NCI-H345 (cell line): ENCODE data around the gene SHISA8.

Experiments
- DNase-seq: peaks from one replicate; lab custom pipeline; 2025; lab: John Stamatoyannopoulos, UW

SHISA8 gene

GRCh38 chr22:41933411-41934177 is 18.7 kb upstream of the SHISA8 start:
- no peak for DNase-seq

- DNase-seq, result no peak
Measured at GRCh38 chr22:41932353-41932752, 17.5 kb upstream of the SHISA8 start.

- peak; percentile 7 for DNase-seq
Measured at GRCh38 chr22:41931701-41932269, 16.9 kb upstream of the SHISA8 start.

GRCh38 chr22:41929418-41929810 is 14.5 kb upstream of the SHISA8 start:
- DNase-seq, result peak; percentile 35

GRCh38 chr22:41928593-41929417 is 13.9 kb upstream of the SHISA8 start:
- DNase-seq, result no peak

GRCh38 chr22:41927813-41928212 is 12.9 kb upstream of the SHISA8 start:
- no peak for DNase-seq

GRCh38 chr22:41925783-41926460 is 11.0 kb upstream of the SHISA8 start:
- DNase-seq, result peak; percentile 51

GRCh38 chr22:41923595-41924276 is 8.9 kb upstream of the SHISA8 start:
- DNase-seq, result no peak

GRCh38 chr22:41922940-41923594 is 8.2 kb upstream of the SHISA8 start:
- DNase-seq, result no peak

- no peak for DNase-seq
Measured at GRCh38 chr22:41922328-41922727, 7.5 kb upstream of the SHISA8 start.

- DNase-seq, result no peak
Measured at GRCh38 chr22:41920271-41920976, 5.5 kb upstream of the SHISA8 start.

GRCh38 chr22:41919357-41920224 is 4.7 kb upstream of the SHISA8 start:
- DNase-seq, result no peak

GRCh38 chr22:41917903-41918791 is 3.3 kb upstream of the SHISA8 start:
- DNase-seq, result peak; percentile 35

GRCh38 chr22:41917375-41917902 is 2.6 kb upstream of the SHISA8 start:
- DNase-seq, result no peak

- no peak for DNase-seq
Measured at GRCh38 chr22:41916745-41917358, 2.0 kb upstream of the SHISA8 start.

- no peak for DNase-seq
Measured at GRCh38 chr22:41915786-41916493, 1.1 kb upstream of the SHISA8 start.

- no peak for DNase-seq
Measured at GRCh38 chr22:41914611-41915034, 251 bp downstream of the SHISA8 start.
